GM18517 (cell line): ENCODE data around the gene CD55.

Experiments used
- ATAC-seq: cut with Tn5 transposase; IDR thresholded peaks from one replicate; pipeline ENCODE4 v1.9.1; 2021; ENCODE audit warnings: mild to moderate bottlenecking, moderate library complexity; ENCODE audit not compliant: unreplicated experiment

Gene CD55

DNA sequence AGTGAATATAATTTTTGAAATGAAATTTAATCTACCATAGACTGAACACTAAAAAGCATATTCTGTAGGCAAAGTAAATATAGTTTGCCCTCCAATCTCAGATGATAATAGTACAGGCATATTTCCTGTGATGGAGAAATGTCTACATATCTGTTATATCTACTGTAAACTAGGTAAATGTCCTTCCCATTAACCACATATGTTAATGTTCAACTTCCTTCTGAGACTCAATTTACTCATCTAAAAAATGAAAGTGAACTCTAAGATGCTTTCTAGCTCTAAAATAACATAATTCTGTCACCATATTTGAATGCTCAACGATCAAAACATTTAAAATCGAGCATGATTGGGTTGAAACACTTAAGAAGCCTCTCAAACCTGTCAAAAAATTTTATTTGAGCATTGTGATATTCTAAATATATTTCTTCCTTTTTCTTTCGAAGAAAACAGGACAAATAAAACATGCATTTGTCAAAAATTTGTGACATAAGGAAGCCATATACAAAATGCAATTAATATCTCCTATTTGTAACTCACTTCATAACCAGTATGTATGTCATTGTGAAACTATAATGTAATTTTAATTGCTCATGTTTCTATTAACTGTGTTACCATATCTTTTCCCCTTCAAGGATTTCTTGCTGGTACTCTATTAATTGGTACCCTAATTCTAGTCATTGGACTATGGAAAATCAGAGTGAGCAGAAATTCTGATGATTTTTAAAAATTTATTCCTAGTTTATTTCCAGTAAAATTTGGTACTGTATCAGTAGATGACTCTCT is 34.2 kb downstream of the CD55 start:
- no peak for ATAC-seq

DNA sequence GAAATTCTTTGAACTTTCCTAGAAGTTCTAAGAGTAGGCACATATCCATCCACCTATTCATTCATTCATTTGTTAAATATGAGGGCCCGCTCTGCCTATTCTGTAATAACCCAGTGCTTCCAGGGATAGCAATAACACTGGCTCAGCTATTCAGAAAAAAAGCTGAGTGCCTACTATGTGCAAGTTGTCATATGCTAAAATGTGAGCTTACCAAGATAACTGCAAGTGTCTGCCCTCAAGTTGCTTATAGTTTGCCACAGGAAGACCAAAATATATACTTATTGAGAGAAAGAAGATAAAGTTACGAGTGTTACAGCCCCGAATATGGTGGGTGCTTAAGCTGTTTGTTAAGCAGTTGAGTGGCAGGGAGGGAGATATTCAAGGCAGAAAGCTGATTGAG is 39.6 kb downstream of the CD55 start:
- ATAC-seq = no peak

DNA sequence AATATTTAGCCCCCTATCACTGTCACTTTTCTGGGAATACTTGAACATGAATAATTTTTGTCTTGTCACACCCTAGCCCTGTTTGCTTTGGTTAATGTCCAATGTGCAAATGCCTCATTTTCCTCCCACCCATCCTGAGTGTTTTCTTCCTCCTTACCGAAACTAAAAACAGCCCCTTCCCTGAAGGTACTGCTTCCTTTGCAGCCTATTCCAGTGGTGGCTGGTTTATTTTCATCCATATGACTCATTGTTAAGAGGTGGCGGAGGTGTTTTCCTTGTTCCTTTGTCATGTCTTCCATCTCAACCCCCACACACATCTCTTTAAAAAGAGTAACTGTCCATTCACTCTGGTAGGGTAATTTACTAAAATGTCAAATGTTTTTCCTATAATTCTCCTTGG is 40.4 kb downstream of the CD55 start:
- no peak for ATAC-seq

DNA sequence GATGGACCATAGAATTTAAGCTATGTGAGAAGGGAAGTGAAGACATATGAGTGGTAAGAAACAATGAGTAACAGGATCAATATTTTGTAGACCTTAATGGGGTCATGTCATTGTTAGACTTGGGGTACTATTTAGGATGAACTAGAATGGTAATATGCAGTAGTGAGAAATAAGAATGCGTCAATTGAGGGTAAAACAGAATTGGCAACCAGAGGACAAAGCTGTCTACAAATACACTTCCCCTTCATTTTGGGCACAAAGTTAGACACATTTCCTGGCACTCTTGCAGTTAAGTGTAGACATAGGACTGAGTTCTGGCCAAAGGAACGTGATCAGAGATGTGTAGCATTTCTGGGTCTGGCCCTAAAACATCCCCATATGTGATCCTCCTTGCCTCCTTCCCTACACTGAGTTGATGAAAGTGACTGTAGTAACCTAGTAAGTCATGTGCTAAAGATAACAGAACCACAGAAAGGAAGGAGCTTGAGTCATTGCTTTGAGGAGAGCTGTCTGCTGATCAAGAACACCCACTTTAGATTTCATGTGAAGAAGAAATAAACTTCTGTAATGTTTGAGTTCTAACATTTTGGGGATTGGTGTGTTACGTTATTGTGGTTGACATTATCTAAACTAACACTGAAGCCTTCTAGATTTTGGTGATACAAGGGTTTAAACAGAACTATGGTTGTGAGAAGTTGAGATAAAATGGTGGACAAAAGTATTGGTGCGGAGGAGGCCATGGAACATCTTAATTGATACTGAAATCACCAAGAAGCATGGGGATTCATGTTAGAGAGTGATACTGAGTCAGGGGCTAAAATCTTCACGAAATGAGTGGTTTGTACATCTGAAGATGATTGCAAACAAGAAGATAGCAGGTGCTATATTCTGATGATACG is 41.7 kb downstream of the CD55 start:
- ATAC-seq = no peak

DNA sequence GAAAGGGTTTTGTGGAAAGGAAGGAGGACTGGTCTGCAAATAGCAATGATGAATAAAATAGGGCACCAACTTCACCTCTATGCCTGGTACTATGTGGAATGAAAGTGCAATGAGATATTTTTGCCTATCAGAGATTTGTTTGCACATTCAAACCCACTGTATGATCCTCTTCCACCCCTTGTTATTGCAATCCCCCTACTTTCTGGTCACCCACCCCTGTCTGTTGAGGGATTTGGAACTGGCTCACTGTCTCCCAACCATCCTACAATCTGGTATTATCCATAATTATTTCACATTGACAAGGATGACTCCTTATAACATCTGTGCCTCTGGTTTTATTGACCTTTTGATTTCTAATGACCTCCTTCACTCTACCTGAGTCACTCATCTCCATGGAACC is 42.4 kb downstream of the CD55 start:
- no peak for ATAC-seq

DNA sequence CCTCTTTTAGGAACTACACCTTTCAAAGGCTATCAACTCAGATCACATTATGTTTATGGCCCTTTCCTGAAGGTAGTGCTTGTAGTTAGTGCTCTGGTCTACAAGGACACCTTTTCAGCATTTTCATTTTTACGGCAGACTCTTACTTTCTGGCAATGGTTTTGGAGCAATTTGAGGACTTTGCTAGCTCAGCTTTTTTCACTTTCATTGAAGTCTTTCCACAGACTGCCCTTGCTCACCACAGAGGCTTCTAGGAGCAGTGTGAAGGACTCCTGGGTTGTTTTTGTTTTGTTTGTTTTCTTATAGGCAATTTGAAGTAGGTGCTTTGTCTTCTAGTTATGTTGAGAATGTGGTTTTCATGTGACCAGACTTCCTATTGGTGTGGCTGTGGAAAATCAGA is 43.1 kb downstream of the CD55 start:
- ATAC-seq = no peak

DNA sequence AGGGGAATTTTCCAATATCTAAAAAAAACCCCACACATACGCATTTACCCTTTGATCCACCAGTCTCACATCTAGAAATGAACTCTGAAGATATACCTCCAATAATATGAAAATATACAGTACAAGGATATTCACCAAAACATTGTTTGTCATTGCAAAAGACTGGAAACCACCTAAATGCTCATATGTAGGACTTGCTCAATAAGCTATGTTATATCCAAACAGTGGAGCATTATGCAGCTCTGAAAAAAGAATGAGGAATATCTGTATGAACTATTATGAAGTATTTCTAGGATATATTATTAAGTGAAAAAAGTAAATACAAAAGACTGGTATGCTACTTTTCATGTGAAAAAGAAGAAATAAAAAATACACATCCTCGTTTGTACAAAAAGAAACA is 43.6 kb downstream of the CD55 start:
- no peak for ATAC-seq

DNA sequence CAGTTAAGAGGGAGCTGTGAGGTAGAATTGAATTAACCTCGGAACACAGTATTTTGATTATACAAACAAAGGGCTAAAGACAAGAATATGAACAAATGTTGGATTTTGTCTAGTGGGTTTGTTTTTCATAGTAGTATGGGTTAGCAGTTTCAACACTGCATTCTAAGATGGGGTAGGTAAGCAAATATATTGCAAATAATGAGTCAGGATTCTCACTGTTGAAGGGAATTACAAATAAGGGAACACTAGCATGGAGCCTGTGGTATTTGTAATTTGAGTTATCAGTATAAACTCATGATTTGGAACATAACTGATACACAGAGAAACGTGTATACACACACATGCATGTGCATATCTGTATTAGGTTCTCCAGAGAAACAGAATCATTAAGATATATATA is 44.5 kb downstream of the CD55 start:
- no peak for ATAC-seq

DNA sequence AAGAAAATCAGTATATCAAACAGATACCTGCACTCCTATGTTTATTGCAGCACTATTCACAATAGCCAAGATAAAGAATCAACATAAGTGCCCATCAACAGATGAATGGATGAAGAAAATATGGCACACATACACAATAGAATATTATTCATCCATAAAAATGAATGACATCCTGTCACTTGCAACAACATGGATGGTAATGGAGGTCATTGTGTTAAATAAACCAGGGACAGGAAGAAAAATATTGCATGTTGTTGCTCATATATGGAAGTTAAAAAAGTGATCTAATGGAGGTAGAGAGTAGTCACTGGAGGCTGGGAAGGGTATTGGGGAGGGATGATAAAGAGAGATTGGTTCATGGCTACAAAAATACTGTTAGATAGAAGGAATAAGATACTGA is 67.2 kb downstream of the CD55 start:
- no peak for ATAC-seq

DNA sequence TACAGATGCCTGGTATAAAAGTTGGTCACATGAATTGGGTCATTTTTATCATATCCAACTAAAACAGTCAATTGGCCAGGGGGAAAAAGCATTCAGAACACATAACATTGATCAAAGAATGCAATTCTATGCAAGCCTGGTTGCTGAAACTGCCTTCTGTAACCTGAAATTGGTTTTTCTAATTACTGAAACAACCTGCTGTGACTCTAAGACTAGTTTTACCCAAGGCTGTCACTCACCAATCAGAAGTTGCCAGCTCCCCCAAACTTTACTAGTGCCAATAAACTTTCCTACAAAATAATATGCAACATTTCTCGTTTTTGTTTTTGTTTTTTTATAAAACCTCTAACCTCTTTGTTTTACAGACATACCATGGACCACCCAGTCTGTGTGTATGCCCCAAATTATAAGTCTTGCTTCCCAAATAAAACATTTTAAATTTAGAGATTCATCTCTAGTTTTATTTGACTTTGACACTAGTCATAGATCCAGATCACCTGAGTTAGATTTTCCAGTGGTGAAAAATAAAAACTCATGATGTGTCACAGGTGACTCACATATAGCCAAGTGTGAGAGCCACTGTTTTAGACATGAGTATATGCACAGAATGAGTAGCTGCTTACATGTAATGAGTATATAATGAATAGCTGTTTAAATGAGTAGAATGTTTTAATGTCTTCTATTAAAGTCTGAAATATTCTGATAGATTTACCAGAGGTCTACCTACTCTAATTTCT is 68.4 kb downstream of the CD55 start:
- no peak for ATAC-seq

DNA sequence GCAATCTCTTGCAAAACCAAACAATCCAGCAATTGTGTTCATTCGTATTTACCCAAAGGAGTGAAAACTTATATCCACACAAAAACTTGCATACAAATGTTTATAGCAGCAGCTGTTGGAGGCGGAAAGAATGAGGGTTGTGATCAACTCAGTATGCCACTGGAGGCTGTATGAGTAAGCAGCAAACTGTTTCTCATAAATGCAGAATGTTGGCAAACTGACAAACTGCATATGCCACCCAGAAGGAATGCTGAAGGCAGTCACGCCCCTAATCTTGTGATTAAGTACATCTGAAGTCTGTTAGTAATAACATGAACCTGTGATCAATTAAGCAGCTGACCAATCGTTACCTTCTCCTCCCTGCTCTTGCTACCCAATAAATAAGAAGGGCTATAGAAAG is 72.1 kb downstream of the CD55 start:
- no peak for ATAC-seq

DNA sequence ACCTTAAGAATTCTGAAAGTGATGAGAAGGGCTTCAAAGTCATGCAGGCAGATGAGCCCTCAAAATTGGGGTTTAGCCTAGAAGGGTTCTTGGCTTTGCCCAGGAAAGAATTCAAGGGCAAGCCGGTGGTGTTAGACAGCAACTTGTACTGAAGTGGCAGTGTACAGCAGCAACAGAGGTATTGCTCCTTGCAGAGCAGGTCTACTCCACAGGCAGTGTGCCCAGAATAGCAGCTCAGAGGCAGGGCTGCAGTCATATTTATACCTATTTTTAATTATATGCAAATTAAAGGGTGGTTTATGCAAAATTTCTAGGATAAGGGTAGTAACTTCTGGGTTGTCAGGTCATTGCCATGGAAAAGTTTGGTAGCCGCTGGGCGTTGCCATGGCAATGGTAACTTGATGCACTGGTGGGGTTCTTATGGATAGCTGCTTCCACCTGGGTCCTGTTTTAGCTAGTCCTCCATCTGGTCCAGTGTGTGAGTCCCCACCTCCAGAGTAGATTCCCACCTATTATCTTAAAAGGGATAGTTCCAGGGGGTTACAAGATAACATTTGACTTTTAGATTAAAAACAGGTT is 74.8 kb downstream of the CD55 start:
- ATAC-seq = no peak

DNA sequence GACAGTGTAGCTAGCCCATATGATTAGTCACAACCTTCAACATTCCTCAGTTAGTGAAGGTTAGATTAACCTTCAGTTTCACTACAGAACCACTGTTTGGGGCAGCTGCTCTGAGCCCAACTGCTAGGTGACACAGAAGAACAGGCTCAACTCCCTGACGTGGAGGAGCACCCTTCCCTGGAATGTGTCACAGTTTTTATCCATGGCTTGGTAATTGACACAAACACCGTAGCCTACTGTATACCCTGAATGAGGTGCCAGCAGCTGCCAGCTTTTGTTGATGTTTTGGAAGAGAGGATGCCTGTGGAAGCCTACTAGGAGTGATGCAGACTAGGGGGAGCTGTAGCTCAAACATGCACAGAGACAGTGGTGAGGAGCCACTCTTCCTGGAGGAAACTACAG is 76.0 kb downstream of the CD55 start:
- ATAC-seq = no peak

DNA sequence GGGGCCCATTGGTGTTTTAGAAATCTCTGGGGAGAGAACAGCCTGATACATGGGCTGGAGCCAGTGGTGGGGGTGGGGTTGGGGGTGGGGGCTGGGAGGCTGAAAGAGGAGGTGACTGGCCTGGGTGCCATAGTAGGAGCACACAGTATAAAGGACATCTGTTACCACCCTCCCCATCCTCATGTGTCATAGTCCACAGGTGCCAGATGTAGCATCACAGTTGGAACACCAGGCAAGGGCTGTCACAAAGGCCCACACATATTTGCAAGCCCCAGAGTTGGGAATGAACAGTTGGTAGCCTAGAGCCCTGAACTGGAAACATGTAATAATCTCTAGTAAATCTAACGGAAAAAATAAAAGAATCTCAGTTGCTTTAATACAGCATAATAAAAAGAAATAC is 77.5 kb downstream of the CD55 start:
- ATAC-seq = no peak

DNA sequence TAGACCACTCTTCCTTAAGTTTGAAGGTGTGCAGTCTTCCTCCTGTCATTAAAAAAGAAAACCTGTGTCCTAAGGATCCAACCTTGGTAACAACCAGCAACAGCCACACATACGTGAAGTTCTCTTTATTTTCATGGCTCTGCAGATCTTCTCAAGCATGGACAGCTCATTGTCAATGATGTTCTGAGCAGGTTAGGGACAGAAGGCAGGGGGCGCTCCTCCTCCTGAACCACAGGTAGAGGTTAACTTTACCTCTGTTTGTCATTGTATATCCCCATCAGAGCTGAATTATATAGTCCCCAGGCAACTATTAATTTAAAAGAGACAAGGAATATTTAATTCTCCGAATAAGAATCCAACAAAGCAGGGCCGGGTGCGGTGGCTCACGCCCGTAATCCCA is 80.1 kb downstream of the CD55 start:
- ATAC-seq = no peak

DNA sequence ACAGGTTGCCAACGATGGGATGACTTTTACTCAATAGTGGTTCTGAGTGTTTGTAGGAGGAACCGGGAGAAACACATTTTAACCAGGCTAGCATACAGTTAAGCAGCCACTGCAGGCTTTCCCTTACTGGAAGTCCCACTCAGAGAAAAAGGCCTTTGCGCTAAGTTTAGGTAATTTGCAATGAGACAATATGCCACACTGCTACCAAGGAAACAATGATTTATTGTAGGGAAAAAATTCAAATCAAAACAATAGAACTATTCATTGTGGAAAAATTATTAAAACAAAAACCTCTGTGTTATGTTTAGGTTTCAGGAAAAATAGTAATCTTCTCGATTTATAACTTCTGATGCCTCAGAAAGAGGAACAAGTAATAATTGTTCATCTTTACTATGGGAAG is 81.3 kb downstream of the CD55 start:
- ATAC-seq = no peak

DNA sequence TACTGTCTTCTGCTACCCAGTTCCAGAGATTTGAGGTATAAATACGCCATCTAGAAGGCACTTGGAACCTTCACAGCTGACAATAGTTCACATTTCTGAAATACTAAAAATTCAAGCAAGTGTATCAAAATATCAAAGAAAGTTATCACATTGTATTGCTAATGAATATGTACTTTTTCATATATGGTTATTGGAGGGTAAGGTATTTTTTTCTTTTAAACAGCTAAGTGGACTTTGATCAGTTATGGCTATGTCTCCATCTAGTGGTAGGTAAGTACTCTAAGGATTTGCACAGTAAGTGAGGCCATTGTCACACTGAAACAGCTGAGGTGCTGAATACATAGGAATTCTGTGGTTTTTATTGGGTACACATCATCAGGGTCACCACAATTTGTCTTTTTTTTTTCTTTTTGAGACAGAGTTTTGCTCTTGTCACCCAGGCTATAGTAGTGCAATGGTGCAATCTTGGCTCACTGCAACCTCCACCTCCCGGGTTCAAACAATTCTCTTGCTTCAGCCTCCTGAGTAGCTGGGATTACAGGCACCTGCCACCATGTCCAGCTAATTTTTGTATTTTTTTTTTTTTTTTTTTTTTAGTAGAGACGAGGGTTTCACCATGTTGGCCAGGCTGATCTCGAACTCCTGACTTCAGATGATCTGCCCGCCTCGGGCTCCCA is 83.5 kb downstream of the CD55 start:
- no peak for ATAC-seq

DNA sequence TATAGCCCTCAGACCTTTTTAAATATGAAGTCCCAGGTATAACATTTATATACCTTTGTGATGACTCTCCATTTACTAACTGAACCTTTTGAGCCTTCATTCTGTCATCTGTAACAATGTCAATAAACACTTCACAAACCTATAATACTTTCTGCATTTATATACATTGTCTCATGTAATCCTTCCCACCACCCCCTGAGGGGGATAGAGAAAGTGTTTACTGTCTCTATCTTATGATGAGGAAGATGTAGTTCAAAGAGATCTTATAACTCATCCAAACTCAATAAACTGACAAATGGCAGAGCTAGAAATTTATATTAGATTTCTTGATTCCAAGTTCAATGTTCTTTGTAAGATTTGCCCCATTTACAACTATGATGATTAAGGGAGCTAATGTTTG is 84.3 kb downstream of the CD55 start:
- no peak for ATAC-seq

DNA sequence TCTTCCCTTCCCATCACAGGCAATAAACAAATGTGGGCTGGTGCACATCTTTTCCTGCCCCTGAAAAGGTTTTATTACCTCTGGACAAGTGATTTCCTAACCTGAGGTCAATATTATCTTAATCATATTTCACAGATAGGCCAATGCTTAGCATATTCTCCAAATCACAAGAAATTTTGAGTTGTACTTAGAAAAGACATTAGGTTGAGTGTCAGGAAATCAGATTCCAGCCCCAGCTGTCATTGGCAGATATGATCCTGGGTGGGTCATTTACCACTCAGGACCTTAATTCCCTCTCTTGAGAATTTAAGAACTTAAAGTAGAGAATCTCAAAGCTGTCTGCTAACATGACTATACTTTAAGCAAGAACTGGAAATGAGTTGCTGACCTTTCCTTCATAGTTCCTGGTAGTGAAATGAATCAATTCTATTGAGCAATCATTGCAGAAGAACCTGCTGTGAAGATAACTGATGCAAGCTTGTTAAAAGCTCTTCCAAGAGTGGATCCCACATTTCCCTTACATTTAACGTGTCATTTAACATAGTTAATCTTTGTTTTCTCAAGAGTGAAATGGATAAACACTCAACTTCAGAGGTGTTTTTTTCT is 86.3 kb downstream of the CD55 start:
- no peak for ATAC-seq
